Gastrocnemius medialis (tissue), 4 donors: ENCODE results near the gene AMZ1. TPM values are rescaled to one million over a fixed set of nuclear protein-coding genes. Genes with fewer than 3 reads are reported as not detected.
A peak's percentile ranks its signal among the peaks of the same experiment; 100 is the strongest.

Experiments used
- ATAC-seq, 2 donors: fragments of 150-250 bp; one replicate each; pipeline ENCODE4 v1.9.1; 2016
- DNase-seq, 2 donors: peaks; one replicate each; pipeline ENCODE4 v3.0.0-alpha.2; 2019
- H3K27ac ChIP-seq, 4 donors: fragments of 200-600 bp; sonication (generic); 1 replicate in 1 of 4; 2 replicates in 3 of 4; pipeline ENCODE4 v1.5.1; 2016 to 2018; ENCODE audit warnings: mild to moderate bottlenecking in 2 of 4, moderate library complexity in 1 of 4
- H3K27me3 ChIP-seq, 3 donors: fragments of 200-600 bp; sonication (generic) in 2 of 3; 1 replicate in 1 of 3; 2 replicates in 2 of 3; pipeline versions ENCODE4 v1.5.1 to v1.6.0; 2016 to 2019; ENCODE audit warnings: mild to moderate bottlenecking in 1 of 3, moderate library complexity in 1 of 3
- H3K36me3 ChIP-seq, 2 donors: fragments of 200-600 bp; sonication (generic) in 1 of 2; one replicate each; pipeline ENCODE4 v1.5.1; 2017 to 2018
- H3K4me1 ChIP-seq, 2 donors: fragments of 200-600 bp; sonication (generic) in 1 of 2; one replicate each; pipeline ENCODE4 v1.5.1; 2016 to 2017; ENCODE audit warnings: mild to moderate bottlenecking in 2 of 2
- H3K4me3 ChIP-seq, 4 donors: fragments of 200-600 bp; sonication (generic) in 3 of 4; 1 replicate in 1 of 4; 2 replicates in 3 of 4; pipeline ENCODE4 v1.5.1; 2016 to 2019; ENCODE audit warnings: mild to moderate bottlenecking in 2 of 4
- H3K9me3 ChIP-seq, 3 donors: fragments of 200-600 bp; sonication (generic) in 2 of 3; 1 replicate in 1 of 3; 2 replicates in 2 of 3; pipeline ENCODE4 v1.5.1; 2016 to 2019
- POLR2A ChIP-seq, 2 donors: fragments of 450-650 bp; IDR thresholded peaks; one replicate each; pipeline ENCODE4 v1.6.1; 2017; ENCODE audit warnings: antibody characterized with exemption in 2 of 2, mild to moderate bottlenecking in 2 of 2, moderate library complexity in 2 of 2
- in situ Hi-C, 4 donors: fragments of 200-750 bp; cut with MboI; loops; one replicate each; pipeline versions ENCODE4 v1.15.0 to v1.8.0; 2017; ENCODE audit warnings: low sequenced_read_pairs in 4 of 4
- intact Hi-C: fragments of 100-400 bp; cut with DNase I; formaldehyde crosslinking; loops from one replicate; pipeline ENCODE4 v1.15.1; 2023; ENCODE audit warnings: low total_unique reads
- total RNA-seq, 4 donors: library from RNA; depleted of rRNA; stranded (reverse); fragments of >200 nt; gene quantifications; one replicate each; pipeline versions ENCODE4 v1.1.0 to v1.2.3, GENCODE V29; 2016
- TF ChIP-seq, protein P1 (sequence below), 5 experiments: fragments of 450-650 bp in 3 of 5; fragments of 200-600 bp in 2 of 5; sonication (generic) in 2 of 5; IDR thresholded peaks in 4 of 5; conservative IDR thresholded peaks in 1 of 5; 1 replicate in 4 of 5; 2 replicates in 1 of 5; pipeline ENCODE4 v1.5.1; 2016 to 2019; ENCODE audit warnings: antibody characterized with exemption in 5 of 5, mild to moderate bottlenecking in 3 of 5, moderate library complexity in 3 of 5

AMZ1 gene
- total RNA-seq, 4 donors from 2014 or later = not detected

DNA sequence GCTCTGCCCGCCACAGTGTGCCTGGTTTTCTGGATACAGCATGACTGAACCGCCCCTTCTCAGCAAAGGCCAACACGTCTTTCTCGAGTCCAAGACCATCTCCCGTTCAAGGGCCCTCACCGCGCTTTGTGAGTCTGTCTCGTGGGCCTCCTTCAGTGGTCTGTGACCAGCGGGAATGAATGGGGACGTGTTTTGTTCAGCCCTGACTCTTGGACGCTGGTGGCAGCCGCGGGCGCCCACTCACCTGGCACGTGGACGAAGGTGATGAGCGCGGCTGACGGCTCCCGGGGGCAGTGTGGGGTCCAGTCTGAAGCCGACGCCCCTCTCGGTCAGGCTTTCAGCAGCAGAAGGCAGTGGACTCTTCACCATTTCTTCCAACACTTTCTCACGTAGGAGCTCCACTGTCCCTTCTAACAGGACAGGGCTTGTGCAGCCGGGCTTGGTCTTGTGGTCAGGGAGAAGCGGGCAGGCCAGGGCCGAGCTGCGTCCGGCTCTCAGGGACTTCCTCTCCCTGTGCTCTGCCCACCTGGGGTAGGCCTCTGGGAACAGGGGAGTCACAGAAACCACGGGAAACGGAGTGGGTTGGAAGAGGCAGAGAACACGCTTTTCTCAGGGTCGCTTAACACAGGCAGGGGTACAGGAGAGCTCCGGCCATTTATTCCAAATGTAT, 30.4 kb downstream of the AMZ1 start:
- TF ChIP-seq, protein P1, sequence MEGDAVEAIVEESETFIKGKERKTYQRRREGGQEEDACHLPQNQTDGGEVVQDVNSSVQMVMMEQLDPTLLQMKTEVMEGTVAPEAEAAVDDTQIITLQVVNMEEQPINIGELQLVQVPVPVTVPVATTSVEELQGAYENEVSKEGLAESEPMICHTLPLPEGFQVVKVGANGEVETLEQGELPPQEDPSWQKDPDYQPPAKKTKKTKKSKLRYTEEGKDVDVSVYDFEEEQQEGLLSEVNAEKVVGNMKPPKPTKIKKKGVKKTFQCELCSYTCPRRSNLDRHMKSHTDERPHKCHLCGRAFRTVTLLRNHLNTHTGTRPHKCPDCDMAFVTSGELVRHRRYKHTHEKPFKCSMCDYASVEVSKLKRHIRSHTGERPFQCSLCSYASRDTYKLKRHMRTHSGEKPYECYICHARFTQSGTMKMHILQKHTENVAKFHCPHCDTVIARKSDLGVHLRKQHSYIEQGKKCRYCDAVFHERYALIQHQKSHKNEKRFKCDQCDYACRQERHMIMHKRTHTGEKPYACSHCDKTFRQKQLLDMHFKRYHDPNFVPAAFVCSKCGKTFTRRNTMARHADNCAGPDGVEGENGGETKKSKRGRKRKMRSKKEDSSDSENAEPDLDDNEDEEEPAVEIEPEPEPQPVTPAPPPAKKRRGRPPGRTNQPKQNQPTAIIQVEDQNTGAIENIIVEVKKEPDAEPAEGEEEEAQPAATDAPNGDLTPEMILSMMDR (IDR thresholded peaks at IDR 0.05 in 4 of 5, conservative IDR thresholded peaks at IDR 0.05 in 1 of 5) = no peak
- no peak for TF ChIP-seq POLR2A (IDR thresholded peaks at IDR 0.05)
- ATAC-seq = no peak
- Histone ChIP-seq H3K4me1 (peaks cover 13 to 18% of the 10 kb centered on the region in 2 donors), H3K9me3 (no peaks in the 10 kb centered on the region), H3K4me3 (no peak overlapping the region), H3K27me3 (no peaks in the 10 kb centered on the region), H3K27ac (no peak overlapping the region), H3K36me3 (no peaks in the 10 kb centered on the region)
- in situ Hi-C loops (no loop called here), intact Hi-C loops (no loop called here)
- DNase-seq = no peak

GRCh38 chr7:2719007-2719406, 31.0 kb downstream of the AMZ1 start:
- DNase-seq (no peak), ATAC-seq (no peak)
- Histone ChIP-seq H3K27ac (no peak overlapping the region), H3K4me3 (no peak overlapping the region), H3K27me3 (no peaks in the 10 kb centered on the region), H3K36me3 (no peaks in the 10 kb centered on the region), H3K9me3 (no peaks in the 10 kb centered on the region), H3K4me1 (peaks cover 13 to 18% of the 10 kb centered on the region in 2 donors)
- in situ Hi-C loops (no loop called here), intact Hi-C loops (no loop called here)
- TF ChIP-seq POLR2A (IDR thresholded peaks at IDR 0.05) = no peak
- TF ChIP-seq, protein P1 (IDR thresholded peaks at IDR 0.05 in 4 of 5, conservative IDR thresholded peaks at IDR 0.05 in 1 of 5) = peak in 3 of 5 experiments; percentile 13 to 40 (median 24)

DNA sequence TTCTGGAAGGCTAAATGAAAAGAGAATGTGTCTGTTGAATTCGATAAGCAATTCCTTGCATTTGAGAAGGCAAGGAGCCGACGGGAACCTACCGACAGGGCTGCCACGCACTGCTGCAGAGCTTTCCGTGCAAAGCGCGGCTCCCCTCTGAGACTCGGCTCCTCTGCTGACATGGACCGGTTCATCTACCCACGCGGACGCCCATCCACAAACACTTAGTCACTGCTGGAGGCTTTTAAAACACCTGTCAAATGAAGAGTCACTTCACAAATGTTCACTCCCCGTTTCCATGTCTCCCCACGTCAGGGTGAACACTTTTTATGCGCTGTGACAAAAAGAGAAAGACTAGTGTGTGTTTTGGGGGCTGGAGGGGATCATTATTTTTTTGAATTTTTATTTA, 32.0 kb downstream of the AMZ1 start:
- Histone ChIP-seq H3K27ac (no peak overlapping the region), H3K27me3 (no peaks in the 10 kb centered on the region), H3K4me1 (peaks cover 13 to 18% of the 10 kb centered on the region in 2 donors), H3K9me3 (no peaks in the 10 kb centered on the region), H3K36me3 (no peaks in the 10 kb centered on the region), H3K4me3 (no peak overlapping the region)
- intact Hi-C loops = no loop called here
- DNase-seq = no peak
- no peak for ATAC-seq
- TF ChIP-seq, protein P1 (IDR thresholded peaks at IDR 0.05 in 4 of 5, conservative IDR thresholded peaks at IDR 0.05 in 1 of 5) = no peak
- no peak for TF ChIP-seq POLR2A (IDR thresholded peaks at IDR 0.05)
- in situ Hi-C loops = no loop called here

- Histone ChIP-seq H3K27me3 (no peaks in the 10 kb centered on the region), H3K9me3 (no peaks in the 10 kb centered on the region), H3K4me1 (peaks cover 6 to 10% of the 10 kb centered on the region in 2 donors), H3K36me3 (peaks cover 0 to 13% of the 10 kb centered on the region in 2 donors), H3K27ac (no peak overlapping the region), H3K4me3 (no peak overlapping the region)
- in situ Hi-C loops = no loop called here
- no peak for DNase-seq
- intact Hi-C loops = no loop called here
- no peak for TF ChIP-seq POLR2A (IDR thresholded peaks at IDR 0.05)
- TF ChIP-seq, protein P1 (IDR thresholded peaks at IDR 0.05 in 4 of 5, conservative IDR thresholded peaks at IDR 0.05 in 1 of 5) = no peak
- no peak for ATAC-seq
Measured at GRCh38 chr7:2721842-2722241, 33.8 kb downstream of the AMZ1 start.
